ENCODE results near the gene NOC2L.
"Not testable (repeated sequence)": the region's sequence is repeated elsewhere in the genome, so short reads cannot be mapped to it uniquely, and the experiment has no call there.

NOC2L gene

GRCh38 chr1:993379-993995 lies 34.4 kb upstream of the NOC2L start:
- DNase-seq: no peak

GRCh38 chr1:992362-992761 lies 33.3 kb upstream of the NOC2L start:
- DNase-seq: no peak

GRCh38 chr1:991895-992294 lies 32.8 kb upstream of the NOC2L start:
- no peak for DNase-seq

- not testable (repeated sequence) for DNase-seq
These were observed 32.2 kb upstream of the NOC2L start for GRCh38 chr1:991275-991674.

- not testable (repeated sequence) for DNase-seq
These were observed 29.0 kb upstream of the NOC2L start for GRCh38 chr1:988061-988460.

- DNase-seq: no peak
These were observed 26.1 kb upstream of the NOC2L start for GRCh38 chr1:985126-985525.

GRCh38 chr1:984476-984814 lies 25.4 kb upstream of the NOC2L start:
- no peak for DNase-seq

GRCh38 chr1:983798-984475 lies 24.9 kb upstream of the NOC2L start:
- DNase-seq: no peak

- no peak for DNase-seq
These were observed 23.8 kb upstream of the NOC2L start for GRCh38 chr1:982765-983436.

- no peak for DNase-seq
These were observed 23.0 kb upstream of the NOC2L start, which contains the start of gene PERM1 for GRCh38 chr1:981955-982558. PERM1 (minus strand) TSS chr1:982093; CDS start chr1:981029, 1,064 bp downstream.

- DNase-seq: no peak
These were observed 22.5 kb upstream of the NOC2L start for GRCh38 chr1:981491-981954.

GRCh38 chr1:980602-981395 lies 21.7 kb upstream of the NOC2L start:
- no peak for DNase-seq

GRCh38 chr1:980137-980571 lies 21.1 kb upstream of the NOC2L start:
- no peak for DNase-seq

GRCh38 chr1:979744-980072 lies 20.7 kb upstream of the NOC2L start:
- no peak for DNase-seq

GRCh38 chr1:978835-979743 lies 20.0 kb upstream of the NOC2L start:
- no peak for DNase-seq

- DNase-seq: no peak
These were observed 19.2 kb upstream of the NOC2L start for GRCh38 chr1:978069-978834.

GRCh38 chr1:976791-977190 lies 17.7 kb upstream of the NOC2L start:
- DNase-seq: not testable (repeated sequence)

GRCh38 chr1:975896-976683 lies 17.0 kb upstream of the NOC2L start:
- DNase-seq: no peak

GRCh38 chr1:975365-975764 lies 16.3 kb upstream of the NOC2L start:
- no peak for DNase-seq

- DNase-seq: no peak
These were observed 15.8 kb upstream of the NOC2L start for GRCh38 chr1:974687-975328.
